ENCODE measurements around the gene CHRNA1.

The CHRNA1 gene

DNA sequence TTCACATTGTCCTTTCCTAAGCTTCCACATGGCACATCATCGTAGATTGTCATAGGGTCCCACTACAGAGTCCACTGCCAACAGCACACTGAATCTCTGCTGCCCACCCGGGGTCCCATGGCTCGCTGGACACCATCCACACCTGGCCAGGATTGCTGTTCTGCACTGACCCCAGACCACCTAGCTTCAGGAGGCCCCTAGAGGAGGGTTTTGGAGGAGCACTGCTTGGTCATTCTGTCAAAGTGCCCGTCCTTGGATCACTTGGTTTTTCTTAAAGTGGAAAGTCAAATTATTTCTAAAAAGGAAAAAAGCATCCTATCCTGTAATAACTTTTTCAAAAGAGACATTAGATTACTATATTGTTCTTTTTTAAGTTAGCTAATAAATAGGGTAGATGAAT, 59.0 kb downstream of the CHRNA1 start:
- ATAC-seq (ENCODE audit: low read depth), result no peak
- Histone ChIP-seq H3K27ac (ENCODE audit: poor library complexity, severe bottlenecking) (no peak overlapping the region), H3K36me3 (ENCODE audit: low read depth) (no peaks in the 10 kb centered on the region)

DNA sequence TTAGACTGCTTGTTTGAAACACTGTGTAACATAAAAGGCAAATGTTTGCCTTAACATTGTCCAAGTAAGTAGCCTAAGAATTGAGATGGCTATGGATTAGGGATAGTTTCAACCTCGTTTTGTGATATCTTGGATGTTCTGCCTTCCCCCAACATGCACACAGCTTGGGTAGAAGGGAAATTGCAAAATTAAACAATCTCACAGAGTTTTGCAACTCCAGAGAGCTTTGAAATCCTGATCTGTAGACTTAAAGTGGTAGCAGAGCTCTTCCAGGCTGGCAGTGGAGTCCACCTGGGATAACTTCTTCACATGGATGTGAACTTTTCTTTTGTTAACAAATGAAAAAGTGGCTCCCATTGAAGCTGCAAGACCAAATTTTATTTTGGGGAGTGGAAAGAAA, 59.6 kb downstream of the CHRNA1 start:
- TF ChIP-seq, protein P1, sequence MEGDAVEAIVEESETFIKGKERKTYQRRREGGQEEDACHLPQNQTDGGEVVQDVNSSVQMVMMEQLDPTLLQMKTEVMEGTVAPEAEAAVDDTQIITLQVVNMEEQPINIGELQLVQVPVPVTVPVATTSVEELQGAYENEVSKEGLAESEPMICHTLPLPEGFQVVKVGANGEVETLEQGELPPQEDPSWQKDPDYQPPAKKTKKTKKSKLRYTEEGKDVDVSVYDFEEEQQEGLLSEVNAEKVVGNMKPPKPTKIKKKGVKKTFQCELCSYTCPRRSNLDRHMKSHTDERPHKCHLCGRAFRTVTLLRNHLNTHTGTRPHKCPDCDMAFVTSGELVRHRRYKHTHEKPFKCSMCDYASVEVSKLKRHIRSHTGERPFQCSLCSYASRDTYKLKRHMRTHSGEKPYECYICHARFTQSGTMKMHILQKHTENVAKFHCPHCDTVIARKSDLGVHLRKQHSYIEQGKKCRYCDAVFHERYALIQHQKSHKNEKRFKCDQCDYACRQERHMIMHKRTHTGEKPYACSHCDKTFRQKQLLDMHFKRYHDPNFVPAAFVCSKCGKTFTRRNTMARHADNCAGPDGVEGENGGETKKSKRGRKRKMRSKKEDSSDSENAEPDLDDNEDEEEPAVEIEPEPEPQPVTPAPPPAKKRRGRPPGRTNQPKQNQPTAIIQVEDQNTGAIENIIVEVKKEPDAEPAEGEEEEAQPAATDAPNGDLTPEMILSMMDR (IDR thresholded peaks at IDR 0.05; ENCODE audit: poor library complexity, severe bottlenecking), result no peak
- H3K27me3 ChIP-seq (ENCODE audit: insufficient read depth, poor library complexity, severe bottlenecking), result no peaks in the 10 kb centered on the region
- no peaks in the 10 kb centered on the region for H3K9me3 ChIP-seq (ENCODE audit: severe bottlenecking)
- no peaks in the 10 kb centered on the region for H3K4me1 ChIP-seq (ENCODE audit: insufficient read depth, poor library complexity, severe bottlenecking)
- H3K36me3 ChIP-seq (ENCODE audit: low read depth), result no peaks in the 10 kb centered on the region
- no peak for ATAC-seq (ENCODE audit: low read depth)
- DNase-seq (ENCODE audit: low spot score), result no peak
- H3K4me3 ChIP-seq (ENCODE audit: severe bottlenecking), result no peak overlapping the region
- no peak overlapping the region for H3K27ac ChIP-seq (ENCODE audit: poor library complexity, severe bottlenecking)

More for the DNA sequence above, 59.0 kb downstream of the CHRNA1 start:
- Histone ChIP-seq H3K4me1 (ENCODE audit: insufficient read depth, poor library complexity, severe bottlenecking) (no peaks in the 10 kb centered on the region), H3K4me3 (ENCODE audit: severe bottlenecking) (no peak overlapping the region), H3K27me3 (ENCODE audit: insufficient read depth, poor library complexity, severe bottlenecking) (no peaks in the 10 kb centered on the region), H3K9me3 (ENCODE audit: severe bottlenecking) (no peaks in the 10 kb centered on the region)
- no peak for DNase-seq (ENCODE audit: low spot score)
- TF ChIP-seq, protein P1 (IDR thresholded peaks at IDR 0.05; ENCODE audit: poor library complexity, severe bottlenecking), result no peak

DNA sequence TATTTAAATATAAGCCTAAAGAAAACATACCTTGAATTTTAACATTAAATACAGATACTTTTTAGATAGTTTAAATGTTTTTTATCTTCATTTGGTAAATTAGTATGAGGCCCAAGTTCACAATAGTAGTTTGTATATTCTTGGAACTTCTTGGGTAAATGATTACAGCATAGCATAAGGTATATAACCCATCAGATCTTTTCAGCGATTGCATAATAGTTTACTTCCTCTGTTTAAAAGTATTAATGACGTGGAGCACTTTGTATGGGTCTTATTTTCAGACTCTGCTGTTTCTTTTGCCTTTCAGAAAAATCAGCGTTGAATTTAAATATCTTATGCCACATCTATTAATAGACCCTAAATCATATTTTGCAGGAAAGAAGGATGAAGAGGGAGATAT, 60.2 kb downstream of the CHRNA1 start:
- no peak for DNase-seq (ENCODE audit: low spot score)
- H3K27me3 ChIP-seq (ENCODE audit: insufficient read depth, poor library complexity, severe bottlenecking), result no peaks in the 10 kb centered on the region

DNA sequence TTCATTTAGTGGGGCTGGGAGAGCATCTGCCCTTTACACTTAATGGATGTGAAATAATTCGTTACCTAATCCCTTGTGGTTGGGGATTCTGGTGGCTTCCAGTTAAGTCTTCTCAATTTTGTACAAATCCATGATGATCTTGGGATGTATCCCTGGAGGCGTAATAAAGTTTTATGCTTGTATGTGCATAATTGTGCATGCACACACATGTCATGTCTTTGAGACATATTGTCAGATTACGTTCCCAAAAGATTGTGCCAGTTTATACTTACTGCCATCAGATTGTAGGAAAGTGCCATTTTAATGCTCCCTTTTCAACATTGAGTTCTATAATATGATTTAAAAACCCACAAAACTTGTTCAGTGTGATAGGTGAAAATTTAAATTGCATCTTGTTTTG, 60.8 kb downstream of the CHRNA1 start:
- Histone ChIP-seq H3K4me3 (ENCODE audit: severe bottlenecking) (no peak overlapping the region), H3K9me3 (ENCODE audit: severe bottlenecking) (no peaks in the 10 kb centered on the region), H3K27ac (ENCODE audit: poor library complexity, severe bottlenecking) (no peak overlapping the region), H3K36me3 (ENCODE audit: low read depth) (no peaks in the 10 kb centered on the region), H3K27me3 (ENCODE audit: insufficient read depth, poor library complexity, severe bottlenecking) (no peaks in the 10 kb centered on the region), H3K4me1 (ENCODE audit: insufficient read depth, poor library complexity, severe bottlenecking) (no peaks in the 10 kb centered on the region)
- ATAC-seq (ENCODE audit: low read depth) (no peak), DNase-seq (ENCODE audit: low spot score) (no peak)
- TF ChIP-seq, protein P1 (IDR thresholded peaks at IDR 0.05; ENCODE audit: poor library complexity, severe bottlenecking), result no peak

More for the DNA sequence above, 60.2 kb downstream of the CHRNA1 start:
- Histone ChIP-seq H3K36me3 (ENCODE audit: low read depth) (no peaks in the 10 kb centered on the region), H3K27ac (ENCODE audit: poor library complexity, severe bottlenecking) (no peak overlapping the region), H3K4me1 (ENCODE audit: insufficient read depth, poor library complexity, severe bottlenecking) (no peaks in the 10 kb centered on the region), H3K9me3 (ENCODE audit: severe bottlenecking) (no peaks in the 10 kb centered on the region), H3K4me3 (ENCODE audit: severe bottlenecking) (no peak overlapping the region)
- TF ChIP-seq, protein P1 (IDR thresholded peaks at IDR 0.05; ENCODE audit: poor library complexity, severe bottlenecking), result no peak
- ATAC-seq (ENCODE audit: low read depth), result no peak

DNA sequence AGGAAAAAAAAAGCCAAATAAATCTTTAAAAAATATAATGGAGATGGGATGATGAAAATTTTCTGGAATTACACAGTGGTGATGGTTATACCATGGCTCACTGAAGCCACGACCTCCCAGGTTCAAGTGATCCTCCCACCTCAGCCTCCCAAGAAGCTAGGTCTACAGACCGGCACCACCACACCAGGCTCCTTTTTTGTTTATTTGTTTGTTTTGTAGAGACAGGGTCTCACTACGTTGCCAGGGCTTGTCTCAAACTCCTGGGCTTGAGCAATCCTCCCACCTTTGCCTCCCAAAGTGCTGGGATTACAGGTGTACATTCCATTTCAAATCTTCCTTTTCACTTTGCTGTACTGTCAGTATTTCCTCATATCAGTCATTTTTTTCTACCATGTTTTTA, 61.7 kb downstream of the CHRNA1 start:
- no peak for DNase-seq (ENCODE audit: low spot score)
- no peaks in the 10 kb centered on the region for H3K36me3 ChIP-seq (ENCODE audit: low read depth)
- H3K4me1 ChIP-seq (ENCODE audit: insufficient read depth, poor library complexity, severe bottlenecking), result no peaks in the 10 kb centered on the region
- ATAC-seq (ENCODE audit: low read depth), result no peak
- H3K27me3 ChIP-seq (ENCODE audit: insufficient read depth, poor library complexity, severe bottlenecking), result no peaks in the 10 kb centered on the region
- TF ChIP-seq, protein P1 (IDR thresholded peaks at IDR 0.05; ENCODE audit: poor library complexity, severe bottlenecking), result no peak
- H3K4me3 ChIP-seq (ENCODE audit: severe bottlenecking), result no peak overlapping the region
- no peak overlapping the region for H3K27ac ChIP-seq (ENCODE audit: poor library complexity, severe bottlenecking)
- no peaks in the 10 kb centered on the region for H3K9me3 ChIP-seq (ENCODE audit: severe bottlenecking)

Data from RWPE2 (cell line).